ENCODE results near the gene TSPO2. TPM values are rescaled to one million over a fixed set of nuclear protein-coding genes. Genes with fewer than 3 reads are reported as not detected.

The TSPO2 gene
- total RNA-seq, 2 experiments from 2014 or later, result not detected

- CTCF ChIA-PET, result no interaction called here
- Mint-ChIP-seq H3K36me3 (ENCODE audit: low read depth) (peaks cover 39% of the 10 kb centered on the region), H3K4me3 (no peak overlapping the region), H3K27me3 (ENCODE audit: low read depth) (no peaks in the 10 kb centered on the region), H3K9me3 (no peaks in the 10 kb centered on the region), H3K27ac (no peak overlapping the region), H3K4me1 (ENCODE audit: low read depth) (peaks cover 22% of the 10 kb centered on the region)
- intact Hi-C loops (cut with micrococcal nuclease), result no loop called here
- DNase-seq, result no peak
Observed at GRCh38 chr6:41085182-41085581, 42.9 kb downstream of the TSPO2 start.

GRCh38 chr6:41088451-41088850, 46.2 kb downstream of the TSPO2 start:
- Mint-ChIP-seq H3K4me3 (no peak overlapping the region), H3K4me1 (ENCODE audit: low read depth) (peaks cover 5% of the 10 kb centered on the region), H3K27ac (no peak overlapping the region), H3K36me3 (ENCODE audit: low read depth) (peaks cover 42% of the 10 kb centered on the region), H3K27me3 (ENCODE audit: low read depth) (no peaks in the 10 kb centered on the region), H3K9me3 (no peaks in the 10 kb centered on the region)
- DNase-seq, result no peak
- intact Hi-C loops (cut with micrococcal nuclease), result no loop called here
- CTCF ChIA-PET, result no interaction called here

DNA sequence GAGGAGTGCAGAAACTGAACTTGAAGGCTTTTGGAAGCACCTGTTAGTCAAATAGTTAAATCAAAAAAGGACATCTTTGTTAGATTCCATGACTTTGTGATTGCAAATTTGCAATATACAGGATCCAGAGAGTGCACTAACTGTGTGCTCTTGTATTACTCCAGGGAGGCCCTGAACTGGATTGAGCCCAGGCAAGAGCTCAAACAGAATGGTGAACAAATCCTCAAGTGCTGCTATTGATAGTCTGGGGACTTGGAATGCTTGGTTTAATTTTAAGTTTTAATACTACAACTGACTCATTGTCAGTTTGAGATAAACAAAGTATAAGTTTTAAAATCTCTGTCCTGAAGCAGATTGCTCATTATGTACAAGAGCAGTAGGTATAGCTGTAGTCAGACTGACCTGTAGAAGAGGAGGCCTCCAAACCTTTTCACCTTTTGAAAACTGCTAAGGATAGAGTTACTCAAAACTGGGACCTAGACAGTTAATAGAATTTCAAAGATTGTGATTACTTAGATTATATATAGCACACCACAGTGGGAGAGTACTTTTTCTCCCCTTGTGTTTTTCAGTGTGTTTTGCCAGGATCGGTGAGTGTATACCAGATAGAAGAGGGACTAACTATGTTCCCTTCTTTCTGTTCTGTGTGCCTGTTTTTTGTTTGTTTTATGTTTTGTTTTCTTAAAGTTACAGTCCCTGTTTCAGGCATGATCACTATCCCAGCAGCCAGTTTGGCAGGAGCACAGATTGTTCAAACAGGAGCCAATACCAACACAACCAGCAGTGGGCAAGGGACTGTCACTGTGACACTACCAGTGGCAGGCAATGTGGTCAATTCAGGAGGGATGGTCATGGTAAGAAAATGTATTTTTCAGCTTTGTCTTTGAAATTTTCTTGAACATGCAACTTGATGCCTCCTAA, 48.8 kb downstream of the TSPO2 start:
- Mint-ChIP-seq H3K4me1 (ENCODE audit: low read depth) (no peaks in the 10 kb centered on the region), H3K27me3 (ENCODE audit: low read depth) (no peaks in the 10 kb centered on the region), H3K36me3 (ENCODE audit: low read depth) (peaks cover 39% of the 10 kb centered on the region), H3K9me3 (no peaks in the 10 kb centered on the region), H3K27ac (no peak overlapping the region), H3K4me3 (no peak overlapping the region)
- DNase-seq, result no peak
- CTCF ChIA-PET, result interaction anchor here (0.6 to 1.8 kb wide), 5 partner anchors 9 to 219 kb away, joined by 3 to 13 read pairs (median 3); no protein-coding TSS in a partner anchor
- intact Hi-C loops (cut with micrococcal nuclease), result no loop called here

- Mint-ChIP-seq H3K4me3 (no peak overlapping the region), H3K36me3 (ENCODE audit: low read depth) (peaks cover 52% of the 10 kb centered on the region), H3K27ac (no peak overlapping the region), H3K4me1 (ENCODE audit: low read depth) (no peaks in the 10 kb centered on the region), H3K27me3 (ENCODE audit: low read depth) (no peaks in the 10 kb centered on the region), H3K9me3 (no peaks in the 10 kb centered on the region)
- intact Hi-C loops (cut with micrococcal nuclease), result loop anchor here (1.0 to 2.0 kb wide), 2 partner anchors 90 to 226 kb away; no protein-coding TSS in a partner anchor
- CTCF ChIA-PET, result interaction anchor here (0.9 to 2.5 kb wide), 6 partner anchors 9 to 227 kb away, joined by 3 to 13 read pairs (median 6); no protein-coding TSS in a partner anchor
- DNase-seq, result no peak
Observed at GRCh38 chr6:41092421-41093140, 50.3 kb downstream of the TSPO2 start.

DNA sequence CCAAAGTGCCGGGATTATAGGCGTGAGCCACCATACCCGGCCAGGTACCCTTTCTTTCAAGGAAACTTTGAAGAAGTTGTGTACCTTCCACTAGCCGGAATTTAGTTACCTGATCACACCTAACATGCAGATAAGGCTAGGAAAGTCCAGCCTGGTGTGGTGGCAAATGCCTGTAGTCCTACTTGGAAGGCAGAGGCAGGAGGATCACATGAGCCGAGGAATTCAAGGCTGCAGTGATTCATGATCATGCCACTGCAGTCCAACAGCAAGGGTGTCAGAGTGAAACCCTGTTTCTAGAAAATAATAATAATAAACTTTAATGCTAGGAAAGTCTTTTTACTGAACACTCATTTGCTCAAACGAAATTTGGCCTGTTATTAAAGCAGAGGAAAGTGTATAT, 51.5 kb downstream of the TSPO2 start:
- Mint-ChIP-seq H3K4me3 (no peak overlapping the region), H3K27ac (no peak overlapping the region), H3K4me1 (ENCODE audit: low read depth) (peaks cover 2% of the 10 kb centered on the region), H3K27me3 (ENCODE audit: low read depth) (no peaks in the 10 kb centered on the region), H3K36me3 (ENCODE audit: low read depth) (peaks cover 59% of the 10 kb centered on the region), H3K9me3 (no peaks in the 10 kb centered on the region)
- intact Hi-C loops (cut with micrococcal nuclease), result loop anchor here (2.0 kb wide), 1 partner anchor 225 kb away; no protein-coding TSS in a partner anchor
- CTCF ChIA-PET, result interaction anchor here (0.6 to 2.5 kb wide), 3 partner anchors 89 to 787 kb away, joined by 4 to 12 read pairs (median 6); no protein-coding TSS in a partner anchor
- no peak for DNase-seq

Other genes starting within 250 kb of the TSPO2 start
- gene UNC5CL, start 3.2 kb upstream of the TSPO2 start, total RNA-seq, result 1 to 10 TPM; 2.3 to 3.0 TPM
- not detected for gene APOBEC2, start 10.7 kb downstream of the TSPO2 start, total RNA-seq
- 10 to 100 TPM; 59.0 to 60.8 TPM for gene OARD1, start 29.9 kb downstream of the TSPO2 start, total RNA-seq
- gene NFYA, start 30.5 kb downstream of the TSPO2 start, total RNA-seq, result 10 to 100 TPM; 38.0 to 38.7 TPM
- not detected for gene TREML1, start 111.9 kb downstream of the TSPO2 start, total RNA-seq
- gene TREM2, start 120.6 kb downstream of the TSPO2 start, total RNA-seq, result not detected
- gene TREML2, start 158.7 kb downstream of the TSPO2 start, total RNA-seq, result 10 to 100 TPM; 12.1 to 12.2 TPM
- gene TREML4, start 185.9 kb downstream of the TSPO2 start, total RNA-seq, result not detected
- gene TREM1, start 244.2 kb downstream of the TSPO2 start, total RNA-seq, result 1 to 10 TPM; 4.3 to 4.5 TPM